ENCODE results near the gene CD74. TPM values are rescaled to one million over a fixed set of nuclear protein-coding genes. Genes with fewer than 3 reads are reported as not detected.
"Not testable (repeated sequence)": the region's sequence is repeated elsewhere in the genome, so short reads cannot be mapped to it uniquely, and the experiment has no call there.

The CD74 gene
- total RNA-seq, 1 donor from 2014 or later: 5,323 TPM

- H3K9me3 Mint-ChIP-seq: no peaks in the 10 kb centered on the region
- no peaks in the 10 kb centered on the region for H3K36me3 Mint-ChIP-seq (ENCODE audit: low read depth)
- POLR2A ChIA-PET: interaction anchor here (0.7 to 3.1 kb wide), 2 partner anchors 8 to 63 kb away, joined by 5 to 28 read pairs; partner anchors contain the start of gene RPS14
- no peak overlapping the region for H3K4me3 Mint-ChIP-seq
- peaks cover 44% of the 10 kb centered on the region for H3K4me1 Mint-ChIP-seq
- no peak for ATAC-seq (ENCODE audit: low read depth)
- no peak for TF ChIP-seq CTCF (IDR thresholded peaks at IDR 0.05)
- intact Hi-C loops (cut with micrococcal nuclease): loop anchor here (2.0 kb wide), 1 partner anchor 243 kb away; the partner anchor contains the start of gene RBM22
- H3K27ac Mint-ChIP-seq: no peak overlapping the region
- CTCF ChIA-PET: interaction anchor here (0.6 to 3.8 kb wide), 13 partner anchors 8 to 389 kb away, joined by 3 to 51 read pairs (median 5); partner anchors contain the start of genes CD74, IRGM, RBM22 and RPS14
- no peak for DNase-seq
- no peaks in the 10 kb centered on the region for H3K27me3 Mint-ChIP-seq
These were observed 45.0 kb upstream of the CD74 start for GRCh38 chr5:150457562-150458240.

GRCh38 chr5:150457121-150457520 lies 44.4 kb upstream of the CD74 start:
- peaks cover 44% of the 10 kb centered on the region for H3K4me1 Mint-ChIP-seq
- no peak for TF ChIP-seq CTCF (IDR thresholded peaks at IDR 0.05)
- H3K27me3 Mint-ChIP-seq: no peaks in the 10 kb centered on the region
- intact Hi-C loops (cut with micrococcal nuclease): no loop called here
- no peak for ATAC-seq (ENCODE audit: low read depth)
- H3K4me3 Mint-ChIP-seq: peak overlapping the region; percentile 35
- DNase-seq: no peak
- no peaks in the 10 kb centered on the region for H3K36me3 Mint-ChIP-seq (ENCODE audit: low read depth)
- H3K27ac Mint-ChIP-seq: peak overlapping the region; percentile 78
- ChIA-PET CTCF (interaction anchor here (0.6 to 3.0 kb wide), 10 partner anchors 11 to 389 kb away, joined by 3 to 20 read pairs (median 4); partner anchors contain the start of genes CD74, IRGM and RBM22), POLR2A (interaction anchor here (0.7 to 3.1 kb wide), 3 partner anchors 7 to 62 kb away, joined by 3 to 28 read pairs (median 5); partner anchors contain the start of gene RPS14)
- H3K9me3 Mint-ChIP-seq: no peaks in the 10 kb centered on the region

GRCh38 chr5:150454492-150455229 lies 42.0 kb upstream of the CD74 start:
- no peak for TF ChIP-seq CTCF (IDR thresholded peaks at IDR 0.05)
- Mint-ChIP-seq H3K27ac (no peak overlapping the region), H3K36me3 (ENCODE audit: low read depth) (peaks cover 4% of the 10 kb centered on the region), H3K9me3 (no peaks in the 10 kb centered on the region), H3K4me3 (no peak overlapping the region), H3K4me1 (peaks cover 28% of the 10 kb centered on the region), H3K27me3 (no peaks in the 10 kb centered on the region)
- ATAC-seq (ENCODE audit: low read depth) (no peak), DNase-seq (no peak)
- CTCF ChIA-PET: interaction anchor here (3.0 kb wide), 1 partner anchor 90 kb away, joined by 17 read pairs; no protein-coding TSS in a partner anchor
- intact Hi-C loops (cut with micrococcal nuclease): loop anchor here (5.0 kb wide), 3 partner anchors 33 to 292 kb away; no protein-coding TSS in a partner anchor
- POLR2A ChIA-PET: interaction anchor here (1.6 kb wide), 1 partner anchor 42 kb away, joined by 7 read pairs; the partner anchor contains the start of gene CD74

- H3K4me3 Mint-ChIP-seq; H3K27me3 Mint-ChIP-seq; H3K27ac Mint-ChIP-seq; H3K9me3 Mint-ChIP-seq; CTCF ChIA-PET; DNase-seq; H3K36me3 Mint-ChIP-seq (ENCODE audit: low read depth); ATAC-seq (ENCODE audit: low read depth): not testable (repeated sequence)
- intact Hi-C loops (cut with micrococcal nuclease): loop anchor here (5.0 kb wide), 3 partner anchors 33 to 292 kb away; no protein-coding TSS in a partner anchor
- H3K4me1 Mint-ChIP-seq: peaks cover 28% of the 10 kb centered on the region
- POLR2A ChIA-PET: interaction anchor here (5.3 kb wide), 1 partner anchor 52 kb away, joined by 125 read pairs; no protein-coding TSS in a partner anchor
These were observed 41.3 kb upstream of the CD74 start for GRCh38 chr5:150454027-150454426.

GRCh38 chr5:150452914-150453313 lies 40.2 kb upstream of the CD74 start:
- Mint-ChIP-seq H3K36me3 (ENCODE audit: low read depth) (peaks cover 21% of the 10 kb centered on the region), H3K4me1 (peaks cover 32% of the 10 kb centered on the region), H3K27me3 (no peaks in the 10 kb centered on the region), H3K9me3 (no peaks in the 10 kb centered on the region), H3K27ac (no peak overlapping the region), H3K4me3 (no peak overlapping the region)
- TF ChIP-seq CTCF (IDR thresholded peaks at IDR 0.05): no peak
- ATAC-seq (ENCODE audit: low read depth): no peak
- intact Hi-C loops (cut with micrococcal nuclease): loop anchor here (5.0 kb wide), 3 partner anchors 34 to 291 kb away; no protein-coding TSS in a partner anchor
- ChIA-PET POLR2A (interaction anchor here (5.3 kb wide), 1 partner anchor 51 kb away, joined by 125 read pairs; no protein-coding TSS in a partner anchor), CTCF (no interaction called here)
- no peak for DNase-seq
